DMS 273 (cell line): ENCODE results near the gene NMRK2.
"Not testable (repeated sequence)": the region's sequence is repeated elsewhere in the genome, so short reads cannot be mapped to it uniquely, and the experiment has no call there.

Experiments
- DNase-seq: peaks from one replicate; lab custom pipeline; 2025; ENCODE audit not compliant: unreplicated experiment; lab: John Stamatoyannopoulos, UW

NMRK2 gene

GRCh38 chr19:3932931-3933810 is at the start of gene NMRK2:
Gene NMRK2 (plus strand): TSS chr19:3933069. CDS start chr19:3933672, 603 bp downstream.
- no peak for DNase-seq

GRCh38 chr19:3890591-3890990 is 42.3 kb upstream of the NMRK2 start:
- no peak for DNase-seq

GRCh38 chr19:3893509-3894179 is 39.2 kb upstream of the NMRK2 start:
- DNase-seq = peak; percentile 60

GRCh38 chr19:3894959-3895358 is 37.9 kb upstream of the NMRK2 start:
- not testable (repeated sequence) for DNase-seq

- DNase-seq = no peak
Observed at GRCh38 chr19:3895788-3896187, 37.1 kb upstream of the NMRK2 start.

GRCh38 chr19:3897936-3898335 is 34.9 kb upstream of the NMRK2 start:
- no peak for DNase-seq

- no peak for DNase-seq
Observed at GRCh38 chr19:3898426-3898825, 34.4 kb upstream of the NMRK2 start.

- no peak for DNase-seq
Observed at GRCh38 chr19:3899531-3900294, 33.2 kb upstream of the NMRK2 start.

GRCh38 chr19:3902317-3902973 is 30.4 kb upstream of the NMRK2 start:
- no peak for DNase-seq

GRCh38 chr19:3904233-3904632 is 28.6 kb upstream of the NMRK2 start:
- no peak for DNase-seq

- DNase-seq = no peak
Observed at GRCh38 chr19:3907626-3908265, 25.1 kb upstream of the NMRK2 start.

GRCh38 chr19:3908266-3909054 is 24.4 kb upstream of the NMRK2 start:
- no peak for DNase-seq

- no peak for DNase-seq
Observed at GRCh38 chr19:3910105-3910504, 22.8 kb upstream of the NMRK2 start.

GRCh38 chr19:3914199-3914598 is 18.7 kb upstream of the NMRK2 start:
- no peak for DNase-seq

- no peak for DNase-seq
Observed at GRCh38 chr19:3916033-3916432, 16.8 kb upstream of the NMRK2 start.

GRCh38 chr19:3919793-3920192 is 13.1 kb upstream of the NMRK2 start:
- no peak for DNase-seq

GRCh38 chr19:3923096-3923758 is 9.6 kb upstream of the NMRK2 start:
- no peak for DNase-seq

- DNase-seq = no peak
Observed at GRCh38 chr19:3923912-3924311, 9.0 kb upstream of the NMRK2 start.

- DNase-seq = no peak
Observed at GRCh38 chr19:3931041-3931440, 1.8 kb upstream of the NMRK2 start.
